Glomerular visceral epithelial cell (primary cell): ENCODE results near the gene PCSK1.
A peak's percentile ranks its signal among the peaks of the same experiment; 100 is the strongest.
"Not testable (repeated sequence)": the region's sequence is repeated elsewhere in the genome, so short reads cannot be mapped to it uniquely, and the experiment has no call there.

Experiments
- DNase-seq: peaks from one replicate; pipeline ENCODE4 v3.0.0-alpha.2; 2016; ENCODE audit errors: extremely low spot score

The PCSK1 gene

DNA sequence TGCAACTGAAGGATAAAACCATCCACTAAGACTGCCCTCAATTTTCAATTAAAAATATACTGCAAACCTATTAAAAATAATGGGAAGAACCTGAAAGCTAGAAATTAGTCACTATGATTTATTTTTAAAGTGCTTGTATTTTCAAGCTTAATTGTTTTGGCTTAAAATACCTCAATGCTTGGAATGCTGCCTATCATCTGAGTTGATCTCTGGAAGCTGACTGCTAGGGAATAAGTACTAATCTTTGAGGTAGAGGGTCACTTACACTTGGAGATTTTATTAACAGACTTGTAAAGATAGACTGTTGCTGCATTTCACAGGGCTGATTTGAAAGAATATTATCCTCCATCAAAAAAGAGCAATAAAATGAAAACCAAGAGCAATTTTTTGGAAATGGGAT lies 6.2 kb downstream of the PCSK1 start:
- DNase-seq = no peak

DNA sequence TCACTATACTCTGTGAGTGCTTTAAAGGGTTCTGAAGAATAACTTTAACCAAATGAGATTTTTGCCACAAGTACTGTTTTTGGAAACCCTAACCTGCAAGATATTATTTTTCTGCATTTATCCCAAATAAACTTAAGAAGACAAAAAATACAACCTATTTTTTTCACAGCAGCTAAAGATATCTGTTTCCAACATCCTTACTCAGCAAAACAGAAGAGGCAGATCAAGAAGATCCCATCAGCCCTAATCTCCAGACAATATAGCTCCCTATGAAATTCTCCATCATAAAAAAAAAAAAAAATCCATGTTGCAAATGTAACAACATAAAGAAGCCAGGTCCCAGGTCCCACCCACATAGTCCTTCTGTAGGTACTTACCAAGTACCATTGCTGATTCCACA lies 7.6 kb downstream of the PCSK1 start:
- no peak for DNase-seq

DNA sequence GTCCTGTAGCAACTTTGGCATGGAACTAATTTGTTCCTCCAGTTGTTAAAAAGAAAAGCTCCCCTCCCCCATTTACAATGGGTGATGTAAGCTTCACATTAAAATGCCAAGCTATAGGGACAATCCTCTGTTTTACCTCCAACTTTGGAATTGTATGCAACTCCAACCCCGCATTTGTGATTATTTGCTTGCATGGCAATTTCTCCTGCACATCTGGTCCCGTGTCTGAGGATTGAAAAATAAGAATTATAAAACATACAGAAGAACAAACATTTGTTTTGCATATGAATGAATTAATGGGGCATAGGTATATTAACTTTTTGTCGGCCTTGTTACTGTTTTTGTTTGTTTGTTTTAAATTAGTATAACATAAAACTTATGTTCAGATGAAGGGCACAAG lies 17.2 kb downstream of the PCSK1 start:
- no peak for DNase-seq

DNA sequence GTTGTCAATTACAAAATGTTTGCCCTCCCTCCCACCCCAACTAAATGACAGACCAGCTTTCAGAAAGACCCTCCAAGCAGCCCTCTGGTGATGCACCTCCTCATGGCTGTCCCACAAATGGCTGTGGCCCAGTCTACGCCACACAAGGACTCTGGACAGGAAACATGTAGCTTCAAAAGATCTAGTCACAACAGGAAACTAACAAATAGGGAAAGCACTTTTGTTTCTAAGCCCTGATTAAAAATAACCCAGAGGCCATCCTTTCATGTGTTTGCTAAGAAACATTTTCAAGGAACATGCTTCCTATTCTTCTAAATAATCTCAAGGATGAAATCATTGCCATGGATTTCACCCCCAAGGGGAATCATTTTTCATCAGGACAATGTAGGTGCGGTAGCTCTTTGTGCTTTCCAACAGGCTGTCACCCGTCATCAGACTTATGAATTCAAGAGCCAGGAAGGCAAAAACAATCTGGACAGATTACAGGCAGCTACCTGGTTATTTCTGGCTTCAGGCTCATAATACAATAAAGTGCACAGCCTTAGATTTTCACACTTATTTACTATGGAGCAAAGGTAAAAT lies 20.1 kb downstream of the PCSK1 start:
- DNase-seq = no peak

DNA sequence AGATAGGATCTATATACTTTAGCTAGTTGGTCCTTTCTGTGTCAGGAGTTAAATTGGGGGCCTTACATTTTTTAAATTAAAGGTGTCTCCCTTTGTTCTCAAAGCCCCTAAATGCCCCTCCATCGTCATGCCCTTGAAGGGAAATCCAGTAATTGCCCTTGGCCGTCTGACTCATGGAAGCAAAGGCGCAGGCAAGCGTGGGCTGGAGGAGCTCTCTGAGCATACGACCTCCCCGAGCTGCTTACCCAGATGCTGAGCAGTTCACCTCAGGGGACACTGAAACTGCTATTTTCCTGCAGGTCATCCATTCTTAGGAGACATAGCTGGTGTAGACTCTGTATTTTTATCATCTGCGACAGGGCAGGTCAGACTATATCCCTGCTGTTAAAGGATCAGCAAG lies 23.0 kb downstream of the PCSK1 start:
- DNase-seq = no peak

DNA sequence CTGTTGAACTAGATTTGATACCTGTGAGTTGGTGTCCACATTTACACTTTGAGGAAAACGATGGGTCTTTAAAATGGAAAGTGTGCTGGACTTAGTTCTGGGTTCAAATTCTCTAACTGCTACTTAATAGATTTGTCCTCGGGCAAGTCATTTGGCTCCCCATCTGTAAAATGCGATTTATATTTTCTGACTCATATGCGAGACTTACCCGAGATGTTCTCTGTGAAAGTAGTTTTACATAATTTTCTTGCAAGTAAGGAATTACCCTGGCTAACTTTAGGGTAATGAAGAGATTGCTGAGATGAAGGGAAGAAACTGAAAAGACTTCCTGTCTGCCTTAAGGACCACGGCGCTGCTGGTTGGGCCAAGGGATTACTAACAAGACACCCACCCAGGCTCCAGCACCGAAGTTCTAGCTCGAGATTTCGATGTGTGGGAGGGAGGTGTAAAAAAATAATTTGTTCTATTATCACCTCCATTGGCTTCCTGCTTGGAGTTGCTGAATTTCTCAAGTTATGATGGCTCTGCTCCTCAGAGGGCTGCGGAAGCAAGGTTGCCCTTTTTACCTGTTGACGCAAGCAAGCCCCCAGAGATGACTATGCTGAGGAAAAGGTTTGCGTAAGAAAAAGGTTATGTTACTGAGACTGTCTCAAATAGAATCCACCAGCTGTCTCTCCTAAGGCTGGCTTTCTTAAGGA lies 24.1 kb downstream of the PCSK1 start:
- no peak for DNase-seq

DNA sequence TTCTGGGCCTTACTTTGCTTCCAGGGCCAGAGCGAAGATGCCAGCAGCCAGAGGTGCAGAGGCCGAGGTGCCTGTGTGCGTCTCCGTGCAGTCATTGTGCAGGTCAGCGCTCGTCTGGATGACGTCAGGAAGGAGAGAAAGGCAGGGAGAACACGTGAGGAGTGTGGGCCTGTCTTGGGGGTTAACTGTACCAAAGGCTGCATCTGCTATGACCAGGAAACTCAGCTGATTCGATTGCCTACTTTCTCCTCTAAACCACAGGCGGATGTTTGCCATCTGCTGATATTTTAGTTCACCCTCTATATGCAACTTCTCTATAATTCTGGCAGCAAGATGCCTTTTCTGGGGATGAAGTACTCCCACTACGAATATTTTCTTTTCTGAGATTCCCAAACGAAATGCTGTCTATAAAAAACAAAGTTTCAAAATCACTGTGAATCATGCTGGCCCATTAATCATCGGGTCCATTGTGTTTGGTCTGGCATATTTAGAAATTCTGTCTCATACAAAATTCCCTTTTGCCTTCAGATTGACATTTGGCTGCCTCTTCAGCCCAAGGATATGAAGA lies 24.8 kb downstream of the PCSK1 start:
- no peak for DNase-seq

DNA sequence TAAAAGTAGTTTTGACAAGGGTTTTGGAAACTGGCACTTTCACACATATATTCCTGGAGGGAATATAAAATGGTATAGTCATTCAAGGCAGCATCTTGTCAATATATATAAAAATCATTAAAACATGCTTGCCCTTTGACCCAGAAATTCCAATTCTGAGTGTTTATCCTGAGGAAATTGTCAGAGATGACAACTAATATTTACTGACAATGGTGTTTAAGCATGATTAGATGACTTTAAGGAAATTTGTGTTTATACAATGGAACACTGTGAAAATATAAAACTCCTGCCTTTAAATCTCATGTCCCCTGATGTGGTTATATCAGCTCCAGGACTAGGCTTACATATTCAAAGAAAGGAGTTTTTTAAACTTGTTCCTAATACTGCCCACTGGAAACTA lies 25.6 kb downstream of the PCSK1 start:
- DNase-seq = no peak

DNA sequence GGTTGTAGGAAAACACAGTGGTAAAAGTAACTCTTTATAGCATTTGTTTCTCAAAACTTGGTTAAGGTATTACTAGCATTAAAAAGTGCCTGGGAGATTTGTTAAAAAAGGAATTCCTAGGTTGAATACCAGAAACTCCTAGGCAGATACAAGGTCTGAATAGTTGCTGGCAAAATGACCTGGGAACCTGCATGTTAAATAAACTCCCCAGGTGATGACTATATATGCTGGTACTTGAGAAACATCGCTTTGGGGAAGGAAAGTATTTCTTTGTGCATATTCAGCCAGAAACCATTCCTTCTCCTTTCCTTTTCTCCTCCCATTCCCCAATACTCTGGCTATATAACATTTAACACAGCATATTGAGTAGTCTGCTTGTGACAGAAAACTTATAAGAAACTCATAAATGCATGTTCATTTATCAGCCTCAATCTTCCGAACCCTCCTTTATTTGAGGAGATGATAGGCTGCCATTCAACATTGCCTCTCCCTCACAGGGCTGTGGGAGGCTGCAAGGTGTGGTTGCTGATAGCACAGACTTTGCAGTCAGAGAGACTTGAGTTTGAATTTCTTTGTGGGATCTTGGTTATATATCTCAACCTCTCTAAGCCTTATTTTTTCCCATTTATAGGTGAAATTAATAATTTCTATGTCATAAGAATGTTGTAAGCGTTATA lies 28.7 kb downstream of the PCSK1 start:
- no peak for DNase-seq

DNA sequence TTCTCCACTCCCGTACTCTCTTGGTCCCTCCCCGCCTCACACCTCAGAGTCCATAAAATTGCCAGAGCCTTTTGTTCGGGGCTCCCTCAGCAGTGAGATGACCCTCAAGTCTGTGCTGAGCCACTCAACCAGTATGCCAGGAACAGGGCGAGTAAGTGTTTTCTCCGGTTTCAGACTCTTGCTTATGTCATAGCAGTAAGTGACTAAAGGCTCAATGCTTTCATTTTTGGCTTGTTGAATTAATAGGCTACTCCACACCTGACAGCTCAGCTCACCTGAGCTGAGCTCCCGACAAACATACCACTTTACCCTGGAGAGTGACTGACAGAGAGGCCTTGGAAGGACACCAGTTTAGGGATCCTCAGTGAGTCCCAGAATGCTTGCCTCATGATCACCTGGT lies 30.5 kb downstream of the PCSK1 start:
- DNase-seq = no peak

DNA sequence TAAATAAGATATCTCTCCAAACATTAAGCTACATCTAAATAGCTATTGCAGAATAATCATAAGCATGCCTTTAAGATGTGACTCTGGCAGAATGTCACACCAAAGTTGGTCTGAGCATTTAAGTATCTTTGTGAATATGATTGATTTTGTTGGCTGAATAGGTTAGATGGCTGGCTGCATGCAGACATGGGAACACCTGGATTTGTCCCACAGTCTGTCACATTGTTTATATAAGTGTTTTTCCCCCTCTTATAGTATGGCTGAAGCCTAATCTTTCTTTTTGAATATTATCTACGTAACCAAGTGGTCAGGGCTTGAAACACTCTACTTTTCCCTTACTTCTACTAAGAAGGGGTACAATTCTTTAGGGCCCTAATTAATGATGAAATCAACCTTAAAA lies 36.2 kb downstream of the PCSK1 start:
- no peak for DNase-seq

DNA sequence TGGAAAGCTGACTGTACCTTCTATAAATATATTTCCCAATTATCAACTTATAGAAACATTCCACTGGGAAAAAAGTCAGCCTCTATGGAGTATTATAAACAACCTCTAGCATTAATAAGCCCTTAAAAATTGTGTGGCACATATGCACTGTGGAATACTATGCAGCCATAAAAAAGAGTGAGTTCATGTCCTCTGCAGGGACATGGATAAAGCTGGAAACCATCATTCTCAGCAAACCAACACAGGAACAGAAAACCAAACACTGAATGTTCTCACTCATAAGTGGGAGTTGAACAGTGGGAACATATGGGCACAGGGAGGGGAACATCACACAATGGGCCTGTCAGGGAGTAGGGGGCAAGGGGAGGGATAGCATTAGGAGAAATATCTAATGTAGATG lies 37.8 kb downstream of the PCSK1 start:
- DNase-seq = not testable (repeated sequence)

DNA sequence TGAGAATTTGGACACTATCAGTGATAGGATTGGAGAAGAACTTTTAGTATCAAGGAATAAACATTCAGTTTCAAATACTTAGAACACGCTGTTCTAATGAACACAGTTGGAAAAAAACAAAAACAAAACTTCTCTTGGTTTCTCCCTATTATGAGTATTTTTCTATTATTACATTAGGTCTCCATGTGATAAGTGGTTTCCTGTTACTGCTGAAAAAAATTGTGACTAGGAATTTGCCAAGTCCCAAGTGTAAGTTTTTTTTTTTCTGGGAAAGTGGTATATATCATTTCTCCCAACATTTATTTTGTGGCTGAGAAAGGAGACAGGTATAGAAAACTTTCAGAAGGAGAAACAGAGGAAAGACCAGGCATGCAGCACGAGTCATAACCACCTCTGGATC lies 41.1 kb downstream of the PCSK1 start:
- no peak for DNase-seq

DNA sequence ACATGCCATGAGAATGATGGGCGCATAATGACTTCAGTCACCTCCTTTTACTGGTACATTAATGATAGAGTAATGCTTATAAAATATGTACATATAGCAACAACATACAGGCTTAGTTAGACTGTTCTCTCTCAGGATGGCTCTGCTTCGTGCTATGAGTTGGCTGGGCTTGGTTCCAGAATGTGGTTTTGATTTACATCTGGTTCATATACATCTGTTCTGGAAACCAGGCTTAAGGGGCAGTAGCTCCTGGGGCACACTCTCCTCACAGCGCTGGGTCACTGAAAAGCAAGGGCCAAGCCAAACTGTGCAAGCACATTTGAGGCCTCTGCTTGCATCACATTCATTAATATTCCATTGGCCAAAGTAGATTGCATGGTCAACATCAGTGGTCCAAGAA lies 44.9 kb downstream of the PCSK1 start:
- no peak for DNase-seq

DNA sequence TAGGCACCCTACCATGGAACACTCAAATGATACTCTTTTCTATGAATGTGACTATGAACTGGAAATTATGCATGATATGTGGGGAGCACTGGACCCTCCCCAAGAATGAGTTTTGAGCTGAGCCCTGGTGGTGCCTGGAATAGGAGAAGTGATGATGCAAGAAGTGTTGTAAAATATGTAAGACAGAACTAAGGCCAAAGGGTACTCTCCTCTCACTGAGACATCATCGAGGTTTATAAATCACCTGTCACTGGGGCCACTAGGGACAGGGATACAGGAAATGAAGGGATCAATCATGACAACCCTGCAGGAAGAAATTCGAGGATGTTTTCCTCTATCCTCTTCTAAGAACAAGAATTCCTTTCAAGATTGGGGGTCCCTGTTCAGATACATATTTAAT lies 45.4 kb downstream of the PCSK1 start:
- no peak for DNase-seq

DNA sequence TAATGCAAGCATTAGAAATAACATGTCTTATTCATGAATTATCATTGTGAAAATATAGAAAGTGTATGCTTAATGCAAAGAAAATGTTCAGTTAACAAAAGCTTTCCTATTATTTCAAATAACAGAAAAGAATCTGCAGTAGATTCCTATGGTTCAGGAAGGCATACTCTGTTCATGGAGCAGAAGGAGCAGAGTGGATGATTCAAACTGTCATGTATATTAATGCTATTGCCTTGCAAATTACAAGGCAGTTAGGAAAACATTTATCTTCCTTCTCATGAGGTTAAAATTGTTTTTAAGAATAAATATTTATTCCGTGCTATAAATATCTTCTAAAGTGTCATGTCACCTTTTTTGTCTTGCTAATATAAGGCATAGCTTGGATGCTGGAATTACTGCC lies 47.5 kb downstream of the PCSK1 start:
- DNase-seq = no peak

DNA sequence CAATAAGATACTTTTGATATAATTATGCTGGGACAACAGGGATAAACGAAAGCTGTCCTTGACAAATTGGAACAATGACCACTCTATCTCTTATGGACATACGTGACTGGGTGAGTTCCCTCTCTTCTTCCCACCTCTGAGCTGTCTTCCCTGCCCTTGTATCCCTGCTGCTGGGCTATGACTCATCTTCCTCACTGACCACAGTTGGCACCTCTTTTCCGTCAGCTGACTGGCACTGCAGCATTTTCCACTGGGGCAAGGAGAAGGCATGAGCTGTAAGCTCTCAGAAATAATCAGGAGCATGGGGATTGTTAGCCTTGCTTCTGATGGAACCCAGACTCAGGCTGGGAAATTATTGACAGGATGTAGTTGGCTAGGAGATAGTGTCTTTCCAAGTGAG lies 48.7 kb downstream of the PCSK1 start:
- peak; percentile 94 for DNase-seq

DNA sequence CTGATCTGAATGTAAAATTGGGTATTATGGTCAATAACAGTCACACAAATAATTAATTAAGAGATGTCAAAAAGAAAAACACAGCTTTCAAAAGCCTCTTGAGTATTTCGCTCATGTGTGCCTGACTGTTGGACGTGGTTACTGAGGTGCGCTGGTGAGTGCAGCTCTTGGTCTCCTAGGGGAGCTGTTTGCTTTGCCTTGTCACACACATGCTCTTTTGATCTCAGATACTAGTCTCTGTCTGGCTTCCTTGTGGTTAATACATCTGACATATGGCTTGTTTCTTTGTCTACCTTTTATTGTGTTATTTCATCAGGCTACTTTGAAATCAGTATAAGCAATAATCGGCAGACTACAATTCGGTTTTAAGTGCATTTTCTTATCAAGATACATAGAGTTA lies 51.5 kb downstream of the PCSK1 start:
- peak; percentile 8 for DNase-seq

DNA sequence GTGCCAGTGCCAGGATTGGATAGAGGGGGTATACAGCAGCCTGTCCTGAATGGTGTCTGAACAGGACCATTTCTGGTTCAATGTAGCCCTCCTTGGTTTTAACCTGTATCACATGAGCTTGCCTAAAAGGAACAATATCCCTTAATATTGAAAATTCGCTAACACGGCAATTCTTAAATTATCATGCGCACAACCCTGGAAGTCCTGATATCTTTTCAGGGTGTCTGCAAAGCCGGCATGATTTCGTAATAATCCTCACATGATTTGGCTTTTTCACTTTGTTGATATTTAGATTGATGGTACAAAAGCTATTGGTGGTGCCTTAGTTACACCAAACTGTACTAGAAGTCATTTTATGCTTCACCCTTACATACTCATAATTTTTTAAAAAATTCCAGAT lies 53.2 kb downstream of the PCSK1 start:
- no peak for DNase-seq

DNA sequence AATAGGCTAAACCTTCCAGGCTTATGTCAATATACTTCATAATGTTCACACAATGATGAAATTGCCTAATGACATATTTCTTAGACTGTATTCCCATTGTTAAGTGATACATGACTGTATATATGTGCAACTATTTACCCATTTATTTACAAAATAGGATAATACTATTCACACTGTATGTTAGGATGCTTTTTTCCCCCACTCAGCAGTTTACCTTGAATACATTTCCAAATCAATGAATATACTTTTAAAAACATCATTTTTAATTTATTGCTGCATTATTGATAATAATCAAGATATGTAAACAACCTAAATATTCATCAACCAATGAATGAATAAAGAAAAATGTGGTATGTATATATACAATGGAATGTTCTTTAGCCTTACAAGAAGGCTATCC lies 55.5 kb downstream of the PCSK1 start:
- no peak for DNase-seq

DNA sequence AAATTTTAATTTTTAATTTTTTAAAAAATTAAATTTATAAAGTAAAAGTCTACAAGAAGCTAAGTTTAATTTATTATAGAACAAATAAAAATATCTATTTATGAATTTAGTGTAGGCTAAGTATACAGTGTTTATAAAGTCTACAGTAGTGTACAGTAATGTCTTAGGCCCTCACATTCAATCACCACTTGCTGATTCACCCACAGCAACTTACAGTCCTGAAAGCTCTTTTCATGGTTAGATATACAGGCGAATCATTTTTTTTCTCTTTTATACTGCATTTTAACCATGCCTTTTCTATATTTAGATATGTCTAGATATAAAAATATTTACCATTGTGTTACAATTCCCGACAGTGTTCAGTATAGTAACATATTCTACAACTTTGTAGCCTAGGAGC lies 55.9 kb downstream of the PCSK1 start:
- no peak for DNase-seq

DNA sequence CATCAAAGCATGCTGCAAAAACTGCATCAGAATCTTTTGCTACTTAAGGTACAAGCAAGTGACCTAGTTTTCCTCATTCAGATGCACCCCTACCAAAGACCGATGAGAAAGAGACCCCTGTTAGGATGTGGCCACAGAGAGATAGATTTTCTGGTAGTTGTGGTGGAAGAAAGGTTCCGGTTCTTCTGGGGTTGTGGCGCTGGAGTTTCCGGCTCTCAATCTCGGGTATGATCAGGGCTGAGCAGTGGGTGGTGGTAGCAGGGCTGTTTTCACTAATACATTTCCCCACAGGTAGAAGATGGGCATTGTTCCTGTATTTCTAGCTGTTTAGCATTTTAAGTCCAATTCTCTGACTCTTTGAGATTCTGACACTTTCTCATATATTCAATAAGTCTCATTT lies 58.4 kb downstream of the PCSK1 start:
- no peak for DNase-seq

DNA sequence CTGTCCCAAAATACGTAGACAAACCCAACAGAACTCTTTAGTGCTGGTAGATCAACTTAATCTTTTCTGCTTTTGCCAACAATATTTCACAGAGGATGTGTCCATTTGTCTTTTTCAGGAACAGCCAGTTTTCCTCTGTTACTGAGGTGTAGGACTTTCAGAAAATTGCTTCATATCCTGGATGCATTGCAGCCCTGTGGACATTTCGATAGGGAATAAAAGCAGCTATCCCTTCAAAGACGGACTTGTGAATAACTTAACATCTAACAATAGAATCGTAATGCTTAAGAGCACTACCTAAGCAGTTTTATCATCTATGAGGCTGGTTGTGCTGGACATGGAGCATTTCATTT lies 59.7 kb downstream of the PCSK1 start:
- no peak for DNase-seq
